Measurements from ENCODE around the gene CAPN15.

CAPN15 gene

DNA sequence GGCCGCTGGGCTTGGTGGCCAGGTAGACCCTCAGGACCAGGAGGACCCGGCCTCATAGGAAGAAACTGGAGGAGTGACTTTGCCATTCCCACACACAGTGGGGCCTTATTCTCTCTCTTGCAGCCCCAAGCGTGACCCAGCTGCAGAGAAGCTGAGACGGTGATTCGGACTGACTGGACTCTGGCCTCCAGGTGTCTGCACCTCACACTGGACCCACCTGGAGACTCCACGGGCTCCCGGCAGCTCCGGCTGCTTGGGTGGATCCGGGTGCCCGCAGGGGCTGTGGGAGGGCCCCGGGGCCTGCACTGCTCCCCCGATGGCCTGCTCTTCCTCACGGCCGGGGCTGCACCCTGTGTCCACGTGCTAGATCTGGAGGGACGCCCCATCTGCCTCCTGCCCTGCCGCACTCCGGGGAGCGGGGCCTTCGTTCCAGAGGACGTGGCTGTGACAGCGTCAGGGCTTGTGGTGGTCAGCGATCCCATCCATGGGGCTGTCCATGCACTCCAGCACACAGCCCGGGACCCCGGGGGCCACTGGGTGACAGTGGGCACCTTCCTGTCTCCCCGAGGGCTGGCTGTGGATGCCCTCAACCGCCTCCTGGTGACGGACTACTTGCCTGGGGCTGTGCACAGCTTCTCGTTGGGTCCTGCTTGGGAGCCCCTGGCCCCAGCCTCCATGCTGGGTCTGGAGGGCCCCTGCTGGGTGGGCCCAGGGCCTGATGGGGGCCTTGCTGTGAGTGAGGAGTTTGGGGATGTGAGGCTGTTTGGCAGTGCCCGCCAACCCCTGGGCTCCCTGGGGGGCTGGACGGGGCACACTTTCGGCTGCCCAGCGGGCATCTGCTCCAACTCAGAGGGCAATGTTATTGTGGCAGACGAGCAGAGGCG lies 40.1 kb downstream of the CAPN15 start:
- in situ Hi-C loops (cut with MboI; ENCODE audit: low pct_unique_long_range_greater_than_20kb, low sequenced_read_pairs, unreplicated experiment): no loop called here
- TF ChIP-seq, protein P1, sequence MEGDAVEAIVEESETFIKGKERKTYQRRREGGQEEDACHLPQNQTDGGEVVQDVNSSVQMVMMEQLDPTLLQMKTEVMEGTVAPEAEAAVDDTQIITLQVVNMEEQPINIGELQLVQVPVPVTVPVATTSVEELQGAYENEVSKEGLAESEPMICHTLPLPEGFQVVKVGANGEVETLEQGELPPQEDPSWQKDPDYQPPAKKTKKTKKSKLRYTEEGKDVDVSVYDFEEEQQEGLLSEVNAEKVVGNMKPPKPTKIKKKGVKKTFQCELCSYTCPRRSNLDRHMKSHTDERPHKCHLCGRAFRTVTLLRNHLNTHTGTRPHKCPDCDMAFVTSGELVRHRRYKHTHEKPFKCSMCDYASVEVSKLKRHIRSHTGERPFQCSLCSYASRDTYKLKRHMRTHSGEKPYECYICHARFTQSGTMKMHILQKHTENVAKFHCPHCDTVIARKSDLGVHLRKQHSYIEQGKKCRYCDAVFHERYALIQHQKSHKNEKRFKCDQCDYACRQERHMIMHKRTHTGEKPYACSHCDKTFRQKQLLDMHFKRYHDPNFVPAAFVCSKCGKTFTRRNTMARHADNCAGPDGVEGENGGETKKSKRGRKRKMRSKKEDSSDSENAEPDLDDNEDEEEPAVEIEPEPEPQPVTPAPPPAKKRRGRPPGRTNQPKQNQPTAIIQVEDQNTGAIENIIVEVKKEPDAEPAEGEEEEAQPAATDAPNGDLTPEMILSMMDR (IDR thresholded peaks at IDR 0.05; ENCODE audit: extremely low read depth, insufficient read depth, missing control alignments): no peak
- no peak for DNase-seq (ENCODE audit: low spot score)

DNA sequence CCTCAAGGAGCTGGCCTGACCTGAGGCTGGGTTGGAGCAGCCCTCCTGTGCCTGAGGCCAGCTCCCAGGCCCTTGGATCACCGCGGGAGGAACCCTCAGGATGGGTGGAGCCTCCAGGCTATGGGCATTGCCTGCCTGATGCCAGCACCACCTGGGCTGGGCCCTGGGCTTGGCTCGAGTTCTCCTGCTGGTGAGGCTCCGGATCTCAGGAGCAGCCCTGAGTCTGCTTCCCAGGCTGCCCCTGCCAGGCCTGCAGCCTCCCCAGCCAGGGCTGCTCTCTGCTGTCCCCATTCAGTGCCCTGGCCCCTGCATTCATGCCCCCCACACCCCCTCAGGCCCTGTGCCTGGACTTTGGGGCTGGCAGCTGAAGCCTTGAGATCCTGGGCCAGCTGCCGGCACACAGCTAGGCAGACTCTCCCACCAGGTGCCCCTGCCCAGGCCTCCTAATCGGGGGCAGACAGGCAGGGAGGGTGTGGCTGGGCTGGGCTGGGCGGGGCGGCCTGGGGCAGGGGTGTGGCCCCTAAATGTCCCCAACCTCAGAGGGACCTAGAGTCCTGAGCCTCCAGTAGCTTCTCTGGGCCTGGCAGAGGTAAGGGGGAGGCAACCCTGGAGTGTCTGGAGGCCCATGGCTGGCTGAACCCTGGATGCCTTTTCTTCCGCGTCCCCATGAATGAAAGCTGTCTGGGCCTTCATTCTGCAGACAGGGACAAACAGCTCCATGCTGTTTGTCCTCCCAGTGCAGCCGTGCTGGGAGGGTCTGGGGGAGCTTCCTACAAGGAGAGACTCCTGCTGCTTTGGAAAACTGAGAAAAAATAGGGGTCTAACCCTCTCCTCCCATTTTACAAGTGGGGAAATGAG lies 41.1 kb downstream of the CAPN15 start:
- in situ Hi-C loops (cut with MboI; ENCODE audit: low pct_unique_long_range_greater_than_20kb, low sequenced_read_pairs, unreplicated experiment): no loop called here
- TF ChIP-seq, protein P1 (IDR thresholded peaks at IDR 0.05; ENCODE audit: extremely low read depth, insufficient read depth, missing control alignments): no peak
- DNase-seq (ENCODE audit: low spot score): no peak

DNA sequence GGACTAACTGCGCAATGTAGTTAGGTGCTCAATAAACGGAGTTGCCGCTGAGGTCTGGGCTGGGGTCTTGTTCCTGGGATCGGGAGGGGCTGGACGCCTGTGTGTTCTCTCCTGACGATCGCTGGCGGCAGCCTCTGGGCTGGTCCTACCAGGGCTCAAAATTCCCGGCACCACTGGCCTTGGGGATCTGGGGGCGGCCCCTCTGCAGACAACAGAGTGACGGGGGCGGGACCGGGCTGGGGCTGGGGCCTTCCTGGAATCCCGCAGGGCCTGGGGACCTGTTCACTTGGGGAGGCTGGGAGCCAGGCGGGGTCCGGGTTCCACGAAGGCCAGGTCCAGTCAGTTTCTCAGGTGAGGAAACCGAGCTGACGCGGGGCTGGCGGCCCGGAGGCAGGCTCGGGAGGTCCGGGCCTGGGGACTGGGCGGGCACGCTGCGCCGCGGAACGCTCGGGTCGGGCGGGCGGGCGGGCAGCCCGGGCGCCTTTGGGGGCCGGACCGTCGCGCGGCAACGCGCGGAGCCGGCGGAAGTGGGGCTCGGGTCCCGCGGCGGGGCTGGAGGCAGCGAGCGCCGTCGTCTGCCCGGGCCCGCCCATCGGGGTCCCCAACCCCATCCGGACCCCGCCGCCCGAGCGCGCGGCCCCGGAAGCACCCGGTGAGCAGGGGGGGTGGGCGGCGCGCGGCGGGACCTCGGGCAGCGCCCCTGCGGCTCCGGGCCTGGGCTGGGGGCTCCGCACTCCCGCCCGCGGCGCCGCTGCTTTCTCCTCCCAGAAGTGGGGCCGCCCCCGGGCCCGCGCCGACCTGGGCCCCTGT lies 42.1 kb downstream of the CAPN15 start, which contains the start of gene PIGQ:
Gene PIGQ (plus strand): TSS at position 524 of the 810 bp plus-strand sequence. CDS start 4,107 bp downstream, outside the sequence.
- TF ChIP-seq, protein P1 (IDR thresholded peaks at IDR 0.05; ENCODE audit: extremely low read depth, insufficient read depth, missing control alignments): no peak
- in situ Hi-C loops (cut with MboI; ENCODE audit: low pct_unique_long_range_greater_than_20kb, low sequenced_read_pairs, unreplicated experiment): no loop called here
- peak; percentile 95 for DNase-seq (ENCODE audit: low spot score)

DNA sequence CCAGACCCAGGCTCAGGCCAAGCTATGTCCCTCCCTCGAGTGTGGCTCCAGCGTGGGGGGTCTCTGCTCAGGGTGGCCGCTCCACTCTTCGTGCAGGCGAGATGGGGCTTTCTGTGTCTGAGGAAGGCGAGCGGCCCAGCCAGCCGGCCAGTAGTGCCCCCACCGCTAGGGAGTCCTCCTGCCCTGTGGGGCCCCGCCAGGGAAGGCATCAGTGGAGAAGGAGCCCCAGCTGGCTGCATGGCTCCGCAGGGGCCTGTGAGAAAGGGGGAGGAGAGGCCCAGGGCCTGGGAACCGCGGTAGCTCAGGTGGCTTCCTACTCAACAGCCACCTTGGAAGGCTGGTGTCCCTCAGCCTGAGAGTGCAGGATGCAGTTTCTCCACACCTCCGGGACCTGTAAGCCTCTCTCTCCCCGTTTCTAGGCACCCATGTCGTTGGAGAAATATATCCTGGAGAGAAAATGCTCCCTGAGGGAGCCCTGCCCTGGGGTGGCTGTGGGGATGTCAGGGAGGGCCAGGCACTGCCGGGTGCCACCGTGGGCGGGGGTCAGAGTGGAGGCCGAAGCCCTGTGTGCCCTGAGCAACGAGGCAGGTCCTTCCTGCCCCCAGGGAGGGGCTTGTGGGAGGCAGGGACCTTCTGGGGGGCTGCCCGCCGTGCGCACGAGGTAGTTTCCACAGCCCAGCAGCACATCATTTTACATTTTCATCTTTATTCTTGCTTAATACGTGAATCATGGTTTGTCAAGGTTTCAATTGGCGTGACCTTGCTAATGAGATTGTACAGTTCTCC lies 45.5 kb downstream of the CAPN15 start:
- no peak for DNase-seq (ENCODE audit: low spot score)
- in situ Hi-C loops (cut with MboI; ENCODE audit: low pct_unique_long_range_greater_than_20kb, low sequenced_read_pairs, unreplicated experiment): no loop called here
- TF ChIP-seq, protein P1 (IDR thresholded peaks at IDR 0.05; ENCODE audit: extremely low read depth, insufficient read depth, missing control alignments): no peak

DNA sequence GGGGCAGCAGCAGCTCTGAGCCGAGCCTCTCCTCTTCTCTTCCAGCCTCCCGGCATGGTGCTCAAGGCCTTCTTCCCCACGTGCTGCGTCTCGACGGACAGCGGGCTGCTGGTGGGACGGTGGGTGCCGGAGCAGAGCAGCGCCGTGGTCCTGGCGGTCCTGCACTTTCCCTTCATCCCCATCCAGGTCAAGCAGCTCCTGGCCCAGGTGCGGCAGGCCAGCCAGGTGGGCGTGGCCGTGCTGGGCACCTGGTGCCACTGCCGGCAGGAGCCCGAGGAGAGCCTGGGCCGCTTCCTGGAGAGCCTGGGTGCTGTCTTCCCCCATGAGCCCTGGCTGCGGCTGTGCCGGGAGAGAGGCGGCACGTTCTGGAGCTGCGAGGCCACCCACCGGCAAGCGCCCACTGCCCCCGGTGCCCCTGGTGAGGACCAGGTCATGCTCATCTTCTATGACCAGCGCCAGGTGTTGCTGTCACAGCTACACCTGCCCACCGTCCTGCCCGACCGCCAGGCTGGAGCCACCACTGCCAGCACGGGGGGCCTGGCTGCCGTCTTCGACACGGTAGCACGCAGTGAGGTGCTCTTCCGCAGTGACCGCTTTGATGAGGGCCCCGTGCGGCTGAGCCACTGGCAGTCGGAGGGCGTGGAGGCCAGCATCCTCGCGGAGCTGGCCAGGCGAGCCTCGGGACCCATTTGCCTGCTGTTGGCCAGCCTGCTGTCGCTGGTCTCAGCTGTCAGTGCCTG lies 46.7 kb downstream of the CAPN15 start:
- no peak for DNase-seq (ENCODE audit: low spot score)
- TF ChIP-seq, protein P1 (IDR thresholded peaks at IDR 0.05; ENCODE audit: extremely low read depth, insufficient read depth, missing control alignments): no peak
- in situ Hi-C loops (cut with MboI; ENCODE audit: low pct_unique_long_range_greater_than_20kb, low sequenced_read_pairs, unreplicated experiment): no loop called here

Measured in GM13977 (cell line).